HG02938 (cell line): Measurements from ENCODE around the gene MYH13.

Source experiments
- ATAC-seq: cut with Tn5 transposase; IDR thresholded peaks from one replicate; pipeline ENCODE4 v1.9.1; 2021; ENCODE audit warnings: mild to moderate bottlenecking, moderate library complexity; ENCODE audit not compliant: unreplicated experiment

Gene MYH13

GRCh38 chr17:10349403-10349802, 23.4 kb downstream of the MYH13 start:
- ATAC-seq: no peak

GRCh38 chr17:10344816-10345215, 28.0 kb downstream of the MYH13 start:
- no peak for ATAC-seq

GRCh38 chr17:10339051-10339450, 33.8 kb downstream of the MYH13 start:
- no peak for ATAC-seq

- ATAC-seq: no peak
These were observed 34.8 kb downstream of the MYH13 start for GRCh38 chr17:10337976-10338375.

- ATAC-seq: no peak
These were observed 35.7 kb downstream of the MYH13 start for GRCh38 chr17:10337136-10337535.

GRCh38 chr17:10336393-10336792, 36.4 kb downstream of the MYH13 start:
- no peak for ATAC-seq

- no peak for ATAC-seq
These were observed 40.3 kb downstream of the MYH13 start for GRCh38 chr17:10332515-10332914.

GRCh38 chr17:10328971-10329923, 43.6 kb downstream of the MYH13 start:
- no peak for ATAC-seq

- no peak for ATAC-seq
These were observed 44.6 kb downstream of the MYH13 start for GRCh38 chr17:10328206-10328605.

- peak; percentile 68 for ATAC-seq
These were observed 45.2 kb downstream of the MYH13 start for GRCh38 chr17:10327640-10328039.

- no peak for ATAC-seq
These were observed 47.6 kb downstream of the MYH13 start for GRCh38 chr17:10325031-10325695.

- no peak for ATAC-seq
These were observed 48.8 kb downstream of the MYH13 start for GRCh38 chr17:10323812-10324610.

GRCh38 chr17:10318535-10318934, 54.3 kb downstream of the MYH13 start:
- ATAC-seq: no peak

- no peak for ATAC-seq
These were observed 55.3 kb downstream of the MYH13 start for GRCh38 chr17:10317543-10317834.

GRCh38 chr17:10316801-10317542, 55.8 kb downstream of the MYH13 start:
- ATAC-seq: no peak

- no peak for ATAC-seq
These were observed 58.5 kb downstream of the MYH13 start for GRCh38 chr17:10314329-10314728.

GRCh38 chr17:10313037-10313672, 59.7 kb downstream of the MYH13 start:
- ATAC-seq: no peak

GRCh38 chr17:10311131-10311530, 61.7 kb downstream of the MYH13 start:
- no peak for ATAC-seq

- no peak for ATAC-seq
These were observed 63.5 kb downstream of the MYH13 start for GRCh38 chr17:10309003-10309974.
